K562 (cell line): ENCODE data around the gene PCDHGA7. TPM values are rescaled to one million over a fixed set of nuclear protein-coding genes. Genes with fewer than 3 reads are reported as not detected.
A peak's percentile ranks its signal among the peaks of the same experiment; 100 is the strongest.

Experiments used
- ATAC-seq: fragments of 200-7000 bp; cut with Tn5 transposase; 3 replicates; pipeline ENCODE4 v1.9.1; 2020; ENCODE audit warnings: moderate library complexity
- BruUV-seq: library from RNA; stranded (reverse); fragments of 400-500 nt; replicated peaks from 2 replicates; lab custom pipeline; 2021; lab: Mats Ljungman, UMichigan
- CTCF ChIA-PET: fragments of 300-600 bp; formaldehyde crosslinking; extraction: SDS; loops from one replicate; lab custom pipeline; 2021; ENCODE audit warnings: low intra/inter-chr PET ratio; lab: Yijun Ruan, JAX
- POLR2A ChIA-PET: fragments of 300-600, 350-650 bp; sonication (Branson Sonifier 250); formaldehyde crosslinking; extraction: SDS; loops from one replicate; lab custom pipeline; 2021; ENCODE audit warnings: antibody characterized with exemption, inconsistent platforms; lab: Yijun Ruan, JAX
- DNase-seq, 4 experiments: peaks; one replicate each; pipeline versions ENCODE4 v3.0.0 to v3.0.0-alpha.2; 2011 to 2018; ENCODE audit warnings: low spot score in 3 of 4, mixed read lengths in 3 of 4; ENCODE audit errors: extremely low read depth in 1 of 4
- FAIRE-seq: peaks from 2 replicates; lab custom pipeline; 2011; peaks lifted over from hg19 to GRCh38; lab: Jason Lieb, UNC
- H2AFZ ChIP-seq: 2 replicates; pipeline ENCODE4 v1.6.0; 2011; ENCODE audit warnings: low read depth, low read length, control low read depth, inconsistent platforms
- H3K27ac ChIP-seq: fragments of 200-600 bp; 3 replicates; pipeline ENCODE4 v1.8.0; 2011; ENCODE audit warnings: low read depth, mild to moderate bottlenecking, control low read depth, inconsistent platforms, low read length, moderate library complexity, mixed read lengths; ENCODE audit errors: extremely low read depth
- H3K27me3 ChIP-seq, 2 experiments: fragments of 300-600 bp in 1 of 2; 2 replicates in 1 of 2; 3 replicates in 1 of 2; pipeline versions ENCODE4 v1.6.0 to v1.8.0; 2011; ENCODE audit warnings: inconsistent platforms in 2 of 2, low read length in 2 of 2, mild to moderate bottlenecking in 1 of 2, mixed read lengths in 1 of 2, moderate library complexity in 1 of 2; ENCODE audit not compliant: control insufficient read depth in 2 of 2, insufficient read depth in 2 of 2
- H3K36me3 ChIP-seq: fragments of 300-600 bp; 3 replicates; pipeline ENCODE4 v1.8.0; 2011; ENCODE audit warnings: mild to moderate bottlenecking, low read length, inconsistent platforms; ENCODE audit not compliant: control insufficient read depth, insufficient read depth
- H3K4me1 ChIP-seq, 2 experiments: fragments of 200-600 bp in 1 of 2; replicated peaks in 1 of 2; 2 replicates in 1 of 2; 3 replicates in 1 of 2; pipeline versions ENCODE4 v1.5.1 to v1.8.0; 2011; ENCODE audit warnings: inconsistent platforms in 2 of 2, low read length in 2 of 2, mild to moderate bottlenecking in 1 of 2, mixed read lengths in 1 of 2, moderate library complexity in 1 of 2; ENCODE audit not compliant: control insufficient read depth in 2 of 2, insufficient read depth in 2 of 2
- H3K4me2 ChIP-seq: 2 replicates; pipeline ENCODE4 v1.6.1; 2011; ENCODE audit warnings: low read length, control low read depth, inconsistent platforms, mixed read lengths; ENCODE audit not compliant: insufficient read depth
- H3K4me3 ChIP-seq: fragments of 200-600 bp; sonication (generic), shearing (Covaris generic); 2 replicates; pipeline ENCODE4 v1.5.1; 2016; ENCODE audit warnings: control low read depth, inconsistent platforms
- H3K79me2 ChIP-seq: fragments of 200-600 bp; 3 replicates; pipeline ENCODE4 v1.8.0; 2011; ENCODE audit warnings: low read length, inconsistent platforms; ENCODE audit not compliant: control insufficient read depth, insufficient read depth
- H3K9ac ChIP-seq, 2 experiments: 2 replicates each; pipeline versions ENCODE4 v1.6.0 to v1.6.1; 2011; ENCODE audit warnings: low read depth in 2 of 2, low read length in 2 of 2, control low read depth in 1 of 2, inconsistent platforms in 1 of 2, mild to moderate bottlenecking in 1 of 2, mixed read lengths in 1 of 2; ENCODE audit not compliant: insufficient read depth in 1 of 2
- H3K9me1 ChIP-seq: one replicate; pipeline ENCODE4 v1.6.0; 2011; ENCODE audit warnings: inconsistent platforms, mild to moderate bottlenecking, low read length, moderate library complexity; ENCODE audit not compliant: control insufficient read depth, insufficient read depth
- H3K9me3 ChIP-seq: replicated peaks from 2 replicates; pipeline ENCODE4 v1.5.1; 2011; ENCODE audit warnings: low read depth, low read length, inconsistent platforms; ENCODE audit not compliant: control insufficient read depth, insufficient read depth
- H4K20me1 ChIP-seq: replicated peaks from 2 replicates; pipeline ENCODE4 v1.6.1; 2011; ENCODE audit warnings: low read length, inconsistent platforms, mixed read lengths; ENCODE audit not compliant: control insufficient read depth, insufficient read depth
- CUX1 ChIP-seq: fragments of 200-800 bp; sonication (Bioruptor generic); IDR thresholded peaks from 2 replicates; pipeline ENCODE4 v1.6.1; 2016; ENCODE audit warnings: missing genetic modification characterization, missing compliant biosample characterization
- MAZ ChIP-seq, 2 experiments: fragments of 450-650 bp in 1 of 2; sonication (generic) in 1 of 2; formaldehyde crosslinking; IDR thresholded peaks in 1 of 2; conservative IDR thresholded peaks in 1 of 2; 2 replicates each; pipeline versions ENCODE4 v1.4.0 to v1.5.0; 2020; ENCODE audit warnings: mild to moderate bottlenecking in 1 of 2, missing genetic modification reagents in 1 of 2
- SMC3 ChIP-seq: conservative IDR thresholded peaks from 2 replicates; pipeline ENCODE4 v1.6.1; 2011; ENCODE audit warnings: low read depth, low read length, improper control_type of control experiment; ENCODE audit not compliant: insufficient read depth
- TAF9B ChIP-seq: fragments of 450-650 bp; IDR thresholded peaks from 2 replicates; pipeline ENCODE4 v1.6.1; 2018; ENCODE audit warnings: mild to moderate bottlenecking; ENCODE audit not compliant: partially characterized antibody
- ZNF124 ChIP-seq: sonication (generic); formaldehyde crosslinking; IDR thresholded peaks from 2 replicates; pipeline ENCODE4 v1.8.1; 2022; ENCODE audit warnings: missing genetic modification reagents
- WGBS: fragments of 100-300 bp; shearing (Covaris generic); methylation state at CpG from one replicate; pipeline ENCODE4 v1.1.6; 2016; ENCODE audit warnings: low coverage, mixed read lengths; ENCODE audit not compliant: insufficient coverage; ENCODE audit errors: missing lambda C conversion rate; 5-methylcytosine and 5-hydroxymethylcytosine counted together
- in situ Hi-C: fragments of 300-500 bp; cut with MboI; formaldehyde crosslinking; loops from 4 replicates; pipeline ENCODE4 v1.15.0; 2018; ENCODE audit warnings: inconsistent platforms, mixed read lengths
- intact Hi-C: fragments of 100-400 bp; cut with micrococcal nuclease; formaldehyde crosslinking; loops from 2 replicates; pipeline ENCODE4 v1.14.2; 2022
- polyA plus RNA-seq, 8 experiments: library from polyadenylated mRNA; depleted of rRNA in 4 of 8; stranded (reverse) in 5 of 8; unstranded in 3 of 8; fragments of >200 nt; fragmentation: Nextera tagmentation in 2 of 8; fragmentation: Illumina TruSeq in 1 of 8; extraction: Ambion mirVana in 2 of 8; extraction: Trizol in 1 of 8; gene quantifications; 2 replicates each; pipeline versions ENCODE4 v1.2.1 to v1.2.3, GENCODE V29; 2011 to 2014; ENCODE audit warnings: inconsistent platforms in 1 of 8, missing spikeins in 1 of 8
- total RNA-seq, 7 experiments: library from RNA; depleted of rRNA in 6 of 7; stranded (reverse); fragments of >200 nt in 6 of 7; fragmentation: Illumina TruSeq in 2 of 7; extraction: Trizol in 2 of 7; gene quantifications; 2 replicates each; pipeline versions ENCODE4 v1.2.1 to v1.2.3, GENCODE V29; 2011 to 2021; ENCODE audit warnings: low replicate concordance in 1 of 7
- TF ChIP-seq, protein P1 (sequence below): fragments of 250-450 bp; sonication (Bioruptor Pico); IDR thresholded peaks from 2 replicates; pipeline ENCODE4 v1.8.0; 2022; ENCODE audit warnings: inconsistent platforms

Gene PCDHGA7
- total and polyA plus RNA-seq, 9 of the 15 experiments (the other 6 are each of a cell fraction or from before 2014, with no cell fraction given), result 0.03 to 0.11 (median 0.06) TPM; not detected in 5

DNA sequence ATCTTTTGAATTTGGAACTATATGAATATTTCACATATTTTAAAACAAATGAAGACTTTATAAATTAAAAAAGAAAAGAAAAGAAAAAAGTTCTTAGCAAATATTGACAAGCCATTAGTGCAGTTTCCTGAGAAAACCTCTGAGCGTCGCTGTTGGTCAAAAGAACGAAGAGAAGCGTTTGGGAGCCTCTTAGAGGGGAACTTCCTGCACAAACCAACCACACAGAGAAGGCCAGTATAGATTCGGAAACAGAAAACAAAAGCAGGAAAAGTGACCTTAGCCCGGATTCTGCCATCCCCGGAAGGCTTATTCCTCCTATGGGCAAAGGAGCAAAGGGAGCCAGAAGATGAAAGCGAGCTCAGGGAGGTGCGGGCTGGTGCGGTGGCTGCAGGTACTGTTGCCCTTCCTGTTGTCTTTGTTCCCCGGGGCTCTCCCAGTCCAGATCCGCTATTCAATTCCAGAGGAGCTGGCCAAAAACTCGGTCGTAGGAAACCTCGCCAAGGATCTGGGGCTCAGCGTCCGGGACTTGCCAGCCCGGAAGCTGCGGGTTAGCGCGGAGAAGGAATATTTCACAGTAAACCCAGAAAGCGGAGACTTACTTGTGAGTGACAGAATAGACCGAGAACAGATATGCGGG, 22.6 kb upstream of the PCDHGA7 start, which contains the start of gene PCDHGB2:
PCDHGB2 (plus strand) TSS at position 205 of the 637 bp plus-strand sequence; CDS start at position 347, 142 bp downstream.
- in situ Hi-C loops, result no loop called here
- peak; percentile 76 for ATAC-seq
- Histone ChIP-seq H3K27ac (no peak within 1 kb of the TSS), H3K9ac (peak within 1 kb of the TSS in 1 of 2 experiments; percentile 56; a peak in 2 of 4 replicates), H3K27me3 (peaks cover 0 to 28% of the 10 kb centered on the region in 2 experiments; a peak in 3 of 5 replicates), H3K9me1 (no peaks in the 10 kb centered on the region), H2AFZ (peak within 1 kb of the TSS; percentile 47; the same call in 1 of the 2 replicates), H4K20me1 (no peaks in the 10 kb centered on the region), H3K79me2 (no peaks in the 10 kb centered on the region), H3K4me1 (peaks cover 3 to 17% of the 10 kb centered on the region in 2 experiments; a peak in 3 of 5 replicates), H3K4me2 (peak within 1 kb of the TSS; percentile 35), H3K9me3 (no peaks in the 10 kb centered on the region; the same call in 1 of the 2 replicates), H3K36me3 (no peaks in the 10 kb centered on the region), H3K4me3 (peak within 1 kb of the TSS; percentile 33)
- CTCF ChIA-PET, result interaction anchor here (1.0 to 2.3 kb wide), 3 partner anchors 152 to 204 kb away, joined by 3 to 12 read pairs (median 4); no protein-coding TSS in a partner anchor
- no TSS peak for BruUV-seq
- DNase-seq, result peak in 2 of 4 experiments; percentile 40 to 56
- peak; percentile 66 for FAIRE-seq
- POLR2A ChIA-PET, result no interaction called here
- WGBS, result 10% methylated on average over 24 of the region's 24 CpGs
- intact Hi-C loops, result no loop called here
- TF ChIP-seq CUX1 (CRISPR knock-in tag) (no peak), SMC3 (0 out of 2 replicates have a peak, but pooled peaks have one; percentile 4), TAF9B (no peak), MAZ (CRISPR knock-in tag; conservative IDR thresholded peaks at IDR 0.05 in 1 of 2, IDR thresholded peaks at IDR 0.05 in 1 of 2) (0 out of 4 replicates have a peak, but pooled peaks of 1 of the 2 experiments have one; percentile 16), ZNF124 (CRISPR knock-in tag) (no peak)
- TF ChIP-seq, protein P1, sequence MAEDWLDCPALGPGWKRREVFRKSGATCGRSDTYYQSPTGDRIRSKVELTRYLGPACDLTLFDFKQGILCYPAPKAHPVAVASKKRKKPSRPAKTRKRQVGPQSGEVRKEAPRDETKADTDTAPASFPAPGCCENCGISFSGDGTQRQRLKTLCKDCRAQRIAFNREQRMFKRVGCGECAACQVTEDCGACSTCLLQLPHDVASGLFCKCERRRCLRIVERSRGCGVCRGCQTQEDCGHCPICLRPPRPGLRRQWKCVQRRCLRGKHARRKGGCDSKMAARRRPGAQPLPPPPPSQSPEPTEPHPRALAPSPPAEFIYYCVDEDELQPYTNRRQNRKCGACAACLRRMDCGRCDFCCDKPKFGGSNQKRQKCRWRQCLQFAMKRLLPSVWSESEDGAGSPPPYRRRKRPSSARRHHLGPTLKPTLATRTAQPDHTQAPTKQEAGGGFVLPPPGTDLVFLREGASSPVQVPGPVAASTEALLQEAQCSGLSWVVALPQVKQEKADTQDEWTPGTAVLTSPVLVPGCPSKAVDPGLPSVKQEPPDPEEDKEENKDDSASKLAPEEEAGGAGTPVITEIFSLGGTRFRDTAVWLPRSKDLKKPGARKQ (CRISPR knock-in tag), result no peak
